Measurements from ENCODE around the gene ALKBH6. TPM values are rescaled to one million over a fixed set of nuclear protein-coding genes. Genes with fewer than 3 reads are reported as not detected.

ALKBH6 gene
- total and polyA plus RNA-seq, 9 of the 15 experiments (the other 6 are each of a cell fraction or from before 2014, with no cell fraction given): 0.67 to 62.0 (median 34.5) TPM

DNA sequence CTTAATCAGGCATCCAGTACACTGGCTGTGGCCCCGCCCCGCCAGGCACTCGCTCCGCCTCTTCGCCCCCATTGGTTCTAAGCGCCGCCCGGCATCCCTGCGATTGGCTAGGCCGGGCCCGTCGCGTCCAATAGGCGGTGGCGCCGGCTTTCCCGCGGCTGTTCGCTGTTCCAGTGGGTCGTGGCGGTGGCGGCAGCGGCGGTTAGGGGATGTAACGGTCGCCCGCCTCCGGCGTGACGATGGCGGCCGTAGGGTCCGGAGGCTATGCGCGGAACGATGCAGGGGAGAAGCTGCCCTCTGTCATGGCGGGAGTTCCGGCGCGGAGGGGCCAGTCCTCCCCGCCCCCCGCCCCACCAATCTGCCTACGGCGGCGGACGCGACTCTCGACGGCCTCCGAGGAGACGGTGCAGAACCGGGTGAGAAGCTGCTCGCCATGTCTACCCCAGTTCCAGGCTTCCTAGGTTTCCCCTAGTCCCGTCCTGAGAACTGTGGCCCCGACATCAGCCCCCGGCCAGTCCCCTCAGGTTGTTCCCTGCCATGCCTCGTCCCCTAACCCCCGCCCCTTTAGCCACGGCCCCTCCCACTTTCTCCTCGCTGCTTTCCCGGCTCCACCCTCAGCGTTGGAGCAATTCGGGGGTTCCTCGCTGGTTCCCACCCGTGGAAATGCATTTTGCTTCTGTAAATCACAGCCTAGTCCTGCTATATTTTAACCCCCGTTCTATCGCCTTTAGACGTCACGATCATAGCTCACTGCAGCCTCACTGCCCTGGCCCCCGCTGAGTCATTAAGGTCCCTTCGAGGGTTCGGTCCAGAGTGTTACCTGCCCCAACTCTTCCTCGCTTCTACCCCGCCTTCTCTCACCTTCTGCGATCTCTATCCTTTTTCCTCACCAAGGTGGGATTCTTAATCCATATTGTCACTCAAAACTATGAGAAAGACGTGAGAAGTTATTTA is 41.0 kb upstream of the ALKBH6 start, which contains the start of gene WDR62 (continued):
- TF ChIP-seq, protein P1, sequence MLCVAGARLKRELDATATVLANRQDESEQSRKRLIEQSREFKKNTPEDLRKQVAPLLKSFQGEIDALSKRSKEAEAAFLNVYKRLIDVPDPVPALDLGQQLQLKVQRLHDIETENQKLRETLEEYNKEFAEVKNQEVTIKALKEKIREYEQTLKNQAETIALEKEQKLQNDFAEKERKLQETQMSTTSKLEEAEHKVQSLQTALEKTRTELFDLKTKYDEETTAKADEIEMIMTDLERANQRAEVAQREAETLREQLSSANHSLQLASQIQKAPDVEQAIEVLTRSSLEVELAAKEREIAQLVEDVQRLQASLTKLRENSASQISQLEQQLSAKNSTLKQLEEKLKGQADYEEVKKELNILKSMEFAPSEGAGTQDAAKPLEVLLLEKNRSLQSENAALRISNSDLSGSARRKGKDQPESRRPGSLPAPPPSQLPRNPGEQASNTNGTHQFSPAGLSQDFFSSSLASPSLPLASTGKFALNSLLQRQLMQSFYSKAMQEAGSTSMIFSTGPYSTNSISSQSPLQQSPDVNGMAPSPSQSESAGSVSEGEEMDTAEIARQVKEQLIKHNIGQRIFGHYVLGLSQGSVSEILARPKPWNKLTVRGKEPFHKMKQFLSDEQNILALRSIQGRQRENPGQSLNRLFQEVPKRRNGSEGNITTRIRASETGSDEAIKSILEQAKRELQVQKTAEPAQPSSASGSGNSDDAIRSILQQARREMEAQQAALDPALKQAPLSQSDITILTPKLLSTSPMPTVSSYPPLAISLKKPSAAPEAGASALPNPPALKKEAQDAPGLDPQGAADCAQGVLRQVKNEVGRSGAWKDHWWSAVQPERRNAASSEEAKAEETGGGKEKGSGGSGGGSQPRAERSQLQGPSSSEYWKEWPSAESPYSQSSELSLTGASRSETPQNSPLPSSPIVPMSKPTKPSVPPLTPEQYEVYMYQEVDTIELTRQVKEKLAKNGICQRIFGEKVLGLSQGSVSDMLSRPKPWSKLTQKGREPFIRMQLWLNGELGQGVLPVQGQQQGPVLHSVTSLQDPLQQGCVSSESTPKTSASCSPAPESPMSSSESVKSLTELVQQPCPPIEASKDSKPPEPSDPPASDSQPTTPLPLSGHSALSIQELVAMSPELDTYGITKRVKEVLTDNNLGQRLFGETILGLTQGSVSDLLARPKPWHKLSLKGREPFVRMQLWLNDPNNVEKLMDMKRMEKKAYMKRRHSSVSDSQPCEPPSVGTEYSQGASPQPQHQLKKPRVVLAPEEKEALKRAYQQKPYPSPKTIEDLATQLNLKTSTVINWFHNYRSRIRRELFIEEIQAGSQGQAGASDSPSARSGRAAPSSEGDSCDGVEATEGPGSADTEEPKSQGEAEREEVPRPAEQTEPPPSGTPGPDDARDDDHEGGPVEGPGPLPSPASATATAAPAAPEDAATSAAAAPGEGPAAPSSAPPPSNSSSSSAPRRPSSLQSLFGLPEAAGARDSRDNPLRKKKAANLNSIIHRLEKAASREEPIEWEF (CRISPR knock-in tag; IDR thresholded peaks at IDR 0.05): no peak
- no peak for TF ChIP-seq NCOA2 (IDR thresholded peaks at IDR 0.05; ENCODE audit: partially characterized antibody in 2 of 2)
- TF ChIP-seq PCBP1 (IDR thresholded peaks at IDR 0.05; ENCODE audit: low read depth, low read length, poor library complexity, severe bottlenecking): peak; percentile 90
- 0 out of 2 replicates have a peak, but pooled peaks have one; percentile 14 for TF ChIP-seq MXI1 (IDR thresholded peaks at IDR 0.05; ENCODE audit: low read depth, low read length)
- TF ChIP-seq TEAD4 (IDR thresholded peaks at IDR 0.05; ENCODE audit: low read length): no peak
- no peak for TF ChIP-seq TEAD4 (CRISPR knock-in tag; IDR thresholded peaks at IDR 0.05; ENCODE audit: borderline replicate concordance)
- no peak for TF ChIP-seq ZSCAN32 (CRISPR knock-in tag; IDR thresholded peaks at IDR 0.05)
- TF ChIP-seq, protein P2, sequence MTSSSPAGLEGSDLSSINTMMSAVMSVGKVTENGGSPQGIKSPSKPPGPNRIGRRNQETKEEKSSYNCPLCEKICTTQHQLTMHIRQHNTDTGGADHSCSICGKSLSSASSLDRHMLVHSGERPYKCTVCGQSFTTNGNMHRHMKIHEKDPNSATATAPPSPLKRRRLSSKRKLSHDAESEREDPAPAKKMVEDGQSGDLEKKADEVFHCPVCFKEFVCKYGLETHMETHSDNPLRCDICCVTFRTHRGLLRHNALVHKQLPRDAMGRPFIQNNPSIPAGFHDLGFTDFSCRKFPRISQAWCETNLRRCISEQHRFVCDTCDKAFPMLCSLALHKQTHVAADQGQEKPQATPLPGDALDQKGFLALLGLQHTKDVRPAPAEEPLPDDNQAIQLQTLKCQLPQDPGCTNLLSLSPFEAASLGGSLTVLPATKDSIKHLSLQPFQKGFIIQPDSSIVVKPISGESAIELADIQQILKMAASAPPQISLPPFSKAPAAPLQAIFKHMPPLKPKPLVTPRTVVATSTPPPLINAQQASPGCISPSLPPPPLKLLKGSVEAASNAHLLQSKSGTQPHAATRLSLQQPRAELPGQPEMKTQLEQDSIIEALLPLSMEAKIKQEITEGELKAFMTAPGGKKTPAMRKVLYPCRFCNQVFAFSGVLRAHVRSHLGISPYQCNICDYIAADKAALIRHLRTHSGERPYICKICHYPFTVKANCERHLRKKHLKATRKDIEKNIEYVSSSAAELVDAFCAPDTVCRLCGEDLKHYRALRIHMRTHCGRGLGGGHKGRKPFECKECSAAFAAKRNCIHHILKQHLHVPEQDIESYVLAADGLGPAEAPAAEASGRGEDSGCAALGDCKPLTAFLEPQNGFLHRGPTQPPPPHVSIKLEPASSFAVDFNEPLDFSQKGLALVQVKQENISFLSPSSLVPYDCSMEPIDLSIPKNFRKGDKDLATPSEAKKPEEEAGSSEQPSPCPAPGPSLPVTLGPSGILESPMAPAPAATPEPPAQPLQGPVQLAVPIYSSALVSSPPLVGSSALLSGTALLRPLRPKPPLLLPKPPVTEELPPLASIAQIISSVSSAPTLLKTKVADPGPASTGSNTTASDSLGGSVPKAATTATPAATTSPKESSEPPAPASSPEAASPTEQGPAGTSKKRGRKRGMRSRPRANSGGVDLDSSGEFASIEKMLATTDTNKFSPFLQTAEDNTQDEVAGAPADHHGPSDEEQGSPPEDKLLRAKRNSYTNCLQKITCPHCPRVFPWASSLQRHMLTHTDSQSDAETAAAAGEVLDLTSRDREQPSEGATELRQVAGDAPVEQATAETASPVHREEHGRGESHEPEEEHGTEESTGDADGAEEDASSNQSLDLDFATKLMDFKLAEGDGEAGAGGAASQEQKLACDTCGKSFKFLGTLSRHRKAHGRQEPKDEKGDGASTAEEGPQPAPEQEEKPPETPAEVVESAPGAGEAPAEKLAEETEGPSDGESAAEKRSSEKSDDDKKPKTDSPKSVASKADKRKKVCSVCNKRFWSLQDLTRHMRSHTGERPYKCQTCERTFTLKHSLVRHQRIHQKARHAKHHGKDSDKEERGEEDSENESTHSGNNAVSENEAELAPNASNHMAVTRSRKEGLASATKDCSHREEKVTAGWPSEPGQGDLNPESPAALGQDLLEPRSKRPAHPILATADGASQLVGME (CRISPR knock-in tag; IDR thresholded peaks at IDR 0.05): no peak
- TF ChIP-seq, protein P3, sequence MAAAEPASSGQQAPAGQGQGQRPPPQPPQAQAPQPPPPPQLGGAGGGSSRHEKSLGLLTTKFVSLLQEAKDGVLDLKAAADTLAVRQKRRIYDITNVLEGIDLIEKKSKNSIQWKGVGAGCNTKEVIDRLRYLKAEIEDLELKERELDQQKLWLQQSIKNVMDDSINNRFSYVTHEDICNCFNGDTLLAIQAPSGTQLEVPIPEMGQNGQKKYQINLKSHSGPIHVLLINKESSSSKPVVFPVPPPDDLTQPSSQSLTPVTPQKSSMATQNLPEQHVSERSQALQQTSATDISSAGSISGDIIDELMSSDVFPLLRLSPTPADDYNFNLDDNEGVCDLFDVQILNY (CRISPR knock-in tag; IDR thresholded peaks at IDR 0.05): no peak
- TF ChIP-seq, protein P4, sequence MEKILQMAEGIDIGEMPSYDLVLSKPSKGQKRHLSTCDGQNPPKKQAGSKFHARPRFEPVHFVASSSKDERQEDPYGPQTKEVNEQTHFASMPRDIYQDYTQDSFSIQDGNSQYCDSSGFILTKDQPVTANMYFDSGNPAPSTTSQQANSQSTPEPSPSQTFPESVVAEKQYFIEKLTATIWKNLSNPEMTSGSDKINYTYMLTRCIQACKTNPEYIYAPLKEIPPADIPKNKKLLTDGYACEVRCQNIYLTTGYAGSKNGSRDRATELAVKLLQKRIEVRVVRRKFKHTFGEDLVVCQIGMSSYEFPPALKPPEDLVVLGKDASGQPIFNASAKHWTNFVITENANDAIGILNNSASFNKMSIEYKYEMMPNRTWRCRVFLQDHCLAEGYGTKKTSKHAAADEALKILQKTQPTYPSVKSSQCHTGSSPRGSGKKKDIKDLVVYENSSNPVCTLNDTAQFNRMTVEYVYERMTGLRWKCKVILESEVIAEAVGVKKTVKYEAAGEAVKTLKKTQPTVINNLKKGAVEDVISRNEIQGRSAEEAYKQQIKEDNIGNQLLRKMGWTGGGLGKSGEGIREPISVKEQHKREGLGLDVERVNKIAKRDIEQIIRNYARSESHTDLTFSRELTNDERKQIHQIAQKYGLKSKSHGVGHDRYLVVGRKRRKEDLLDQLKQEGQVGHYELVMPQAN (IDR thresholded peaks at IDR 0.05; ENCODE audit: borderline replicate concordance): peak; percentile 89
- no peak for TF ChIP-seq NBN (IDR thresholded peaks at IDR 0.05; ENCODE audit: low read depth)
- TF ChIP-seq ELF2 (CRISPR knock-in tag; IDR thresholded peaks at IDR 0.05): no peak

Data from K562 (cell line).